PC-3 (cell line): ENCODE data around the gene IDH3G. TPM values are rescaled to one million over a fixed set of nuclear protein-coding genes. Genes with fewer than 3 reads are reported as not detected.
A peak's percentile ranks its signal among the peaks of the same experiment; 100 is the strongest.

Experiments used
- ATAC-seq: fragments of 200-7000 bp; cut with Tn5 transposase; 2 replicates; pipeline ENCODE4 v1.9.1; 2020; ENCODE audit warnings: mild to moderate bottlenecking, moderate library complexity
- BruUV-seq: library from RNA; stranded (reverse); fragments of 400-500 nt; replicated peaks from 2 replicates; lab custom pipeline; 2021; lab: Mats Ljungman, UMichigan
- CTCF ChIA-PET: fragments of 300-600 bp; sonication (Branson Sonifier 250); formaldehyde crosslinking; loops from one replicate; lab custom pipeline; 2022; ENCODE audit warnings: antibody characterized with exemption; lab: Charles Lee
- POLR2A ChIA-PET: fragments of 300-600 bp; sonication (Branson Sonifier 250); formaldehyde crosslinking; loops from one replicate; lab custom pipeline; 2022; ENCODE audit warnings: antibody characterized with exemption; ENCODE audit not compliant: unreplicated experiment; lab: Charles Lee
- DNase-seq: peaks from one replicate; pipeline ENCODE4 v3.0.0-alpha.2; 2015
- H2AFZ ChIP-seq: fragments of 300-600 bp; sonication (generic); 2 replicates; pipeline ENCODE4 v1.6.0; 2016; ENCODE audit warnings: antibody characterized with exemption, low read length
- H3F3A ChIP-seq: fragments of 300-600 bp; sonication (generic); one replicate; pipeline ENCODE4 v1.6.0; 2017; ENCODE audit warnings: antibody characterized with exemption, low read length, control low read depth, mild to moderate bottlenecking; ENCODE audit not compliant: unreplicated experiment
- H3K27ac ChIP-seq: fragments of 300-600 bp; sonication (generic); 2 replicates; pipeline ENCODE4 v1.5.1; 2016; ENCODE audit warnings: mild to moderate bottlenecking, low read length
- H3K27me3 ChIP-seq: fragments of 300-600 bp; sonication (generic); 2 replicates; pipeline ENCODE4 v1.6.1; 2016; ENCODE audit warnings: low read length, mixed read lengths
- H3K36me3 ChIP-seq: fragments of 300-600 bp; sonication (generic); 2 replicates; pipeline ENCODE4 v1.6.1; 2016; ENCODE audit warnings: low read depth, mixed run types, low read length, mixed read lengths
- H3K4me1 ChIP-seq: fragments of 300-600 bp; sonication (generic); 2 replicates; pipeline ENCODE4 v1.5.1; 2016; ENCODE audit warnings: low read length; ENCODE audit not compliant: insufficient read depth
- H3K4me2 ChIP-seq: fragments of 300-600 bp; sonication (generic); 2 replicates; pipeline ENCODE4 v1.6.0; 2016; ENCODE audit warnings: low read length
- H3K4me3 ChIP-seq: fragments of 300-600 bp; sonication (generic); 2 replicates; pipeline ENCODE4 v1.5.1; 2016; ENCODE audit warnings: mild to moderate bottlenecking, low read length, mixed read lengths
- H3K79me2 ChIP-seq: fragments of 300-600 bp; sonication (generic); 2 replicates; pipeline ENCODE4 v1.6.1; 2017; ENCODE audit warnings: low read length, mixed read lengths
- H3K9ac ChIP-seq: fragments of 300-600 bp; sonication (generic); 2 replicates; pipeline ENCODE4 v1.6.0; 2016; ENCODE audit warnings: mild to moderate bottlenecking, low read length
- H3K9me2 ChIP-seq: fragments of 300-600 bp; sonication (generic); replicated peaks from 2 replicates; pipeline ENCODE4 v1.6.1; 2016; ENCODE audit warnings: mixed run types, low read length, mixed read lengths
- H3K9me3 ChIP-seq: fragments of 300-600 bp; sonication (generic); 2 replicates; pipeline ENCODE4 v1.6.1; 2016; ENCODE audit warnings: low read length, mixed read lengths
- H4K20me1 ChIP-seq: fragments of 300-600 bp; sonication (generic); 2 replicates; pipeline ENCODE4 v1.6.1; 2016; ENCODE audit warnings: low read length, mixed read lengths
- EZH2 ChIP-seq: fragments of 300-600 bp; sonication (generic); IDR thresholded peaks from one replicate; pipeline ENCODE4 v1.6.1; 2017; ENCODE audit warnings: antibody characterized with exemption, mild to moderate bottlenecking, low read length; ENCODE audit not compliant: unreplicated experiment
- EZH2phosphoT487 ChIP-seq: fragments of 300-600 bp; sonication (generic); IDR thresholded peaks from 2 replicates; pipeline ENCODE4 v1.6.1; 2018; ENCODE audit warnings: mild to moderate bottlenecking, antibody characterized with exemption, low read length, borderline replicate concordance
- intact Hi-C: fragments of 100-400 bp; cut with micrococcal nuclease; formaldehyde crosslinking; loops from 2 replicates; pipeline ENCODE4 v1.9.0; 2023
- total RNA-seq: library from RNA; depleted of rRNA; stranded (reverse); fragments of >200 nt; gene quantifications from 2 replicates; pipeline ENCODE4 v1.2.3, GENCODE V29; 2014
- TF ChIP-seq, protein P1 (sequence below): fragments of 300-600 bp; sonication (generic); conservative IDR thresholded peaks from 2 replicates; pipeline ENCODE4 v1.5.1; 2017; ENCODE audit warnings: antibody characterized with exemption, low read depth, mild to moderate bottlenecking, low read length

Gene IDH3G
- total RNA-seq, 1 experiment from 2014 or later = 104 TPM

DNA sequence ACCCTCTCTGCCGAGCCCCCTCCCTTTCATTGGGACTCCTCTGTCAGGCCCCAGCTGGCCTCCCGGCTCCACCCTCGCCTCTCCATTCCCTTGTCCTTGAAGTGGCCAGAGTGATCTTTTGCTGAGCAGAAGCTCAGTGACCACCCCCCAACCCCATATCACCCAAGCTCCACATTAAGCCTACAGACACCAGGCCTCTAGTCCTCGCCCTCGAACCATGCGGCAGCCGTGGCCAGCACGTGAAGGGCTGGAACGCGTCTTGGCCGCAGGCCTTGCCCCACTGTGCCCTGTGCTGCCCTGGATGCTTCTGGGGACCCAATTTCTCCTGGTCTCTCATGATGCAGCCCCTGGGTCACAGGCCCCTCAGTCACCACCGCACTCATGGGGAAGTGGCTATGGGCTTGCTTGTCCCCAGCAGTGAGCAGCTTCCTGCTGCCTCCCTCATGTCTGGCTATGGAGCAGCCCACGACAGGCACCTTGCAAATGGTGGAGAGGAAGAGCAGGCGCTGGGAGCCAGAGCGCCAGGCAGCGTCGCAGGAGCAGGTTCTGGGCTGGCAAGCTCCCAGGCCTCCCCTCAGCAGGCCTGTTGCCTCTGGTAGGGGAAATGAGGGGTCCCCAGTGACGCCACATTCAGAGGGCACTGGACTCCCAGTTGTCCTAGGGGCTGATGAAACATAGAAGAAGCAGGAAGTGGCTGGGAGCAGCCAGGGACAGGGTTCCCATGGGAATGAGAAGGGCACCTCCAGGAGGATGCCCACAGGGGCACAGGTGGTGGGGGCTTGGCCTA, 14.1 kb downstream of the IDH3G start:
- Histone ChIP-seq H3K4me2 (no peak overlapping the region), H3K4me1 (no peaks in the 10 kb centered on the region), H2AFZ (no peak overlapping the region), H4K20me1 (no peaks in the 10 kb centered on the region), H3K27me3 (no peaks in the 10 kb centered on the region), H3K4me3 (no peak overlapping the region), H3F3A (no peaks in the 10 kb centered on the region), H3K27ac (no peak overlapping the region), H3K9ac (no peak overlapping the region), H3K9me2 (no peaks in the 10 kb centered on the region), H3K36me3 (no peaks in the 10 kb centered on the region), H3K79me2 (no peaks in the 10 kb centered on the region), H3K9me3 (no peaks in the 10 kb centered on the region)
- DNase-seq (no peak), ATAC-seq (peak; percentile 6; the same call in 1 of the 2 replicates)
- POLR2A ChIA-PET = no interaction called here
- TF ChIP-seq EZH2phosphoT487 (no peak), EZH2 (no peak)
- TF ChIP-seq, protein P1, sequence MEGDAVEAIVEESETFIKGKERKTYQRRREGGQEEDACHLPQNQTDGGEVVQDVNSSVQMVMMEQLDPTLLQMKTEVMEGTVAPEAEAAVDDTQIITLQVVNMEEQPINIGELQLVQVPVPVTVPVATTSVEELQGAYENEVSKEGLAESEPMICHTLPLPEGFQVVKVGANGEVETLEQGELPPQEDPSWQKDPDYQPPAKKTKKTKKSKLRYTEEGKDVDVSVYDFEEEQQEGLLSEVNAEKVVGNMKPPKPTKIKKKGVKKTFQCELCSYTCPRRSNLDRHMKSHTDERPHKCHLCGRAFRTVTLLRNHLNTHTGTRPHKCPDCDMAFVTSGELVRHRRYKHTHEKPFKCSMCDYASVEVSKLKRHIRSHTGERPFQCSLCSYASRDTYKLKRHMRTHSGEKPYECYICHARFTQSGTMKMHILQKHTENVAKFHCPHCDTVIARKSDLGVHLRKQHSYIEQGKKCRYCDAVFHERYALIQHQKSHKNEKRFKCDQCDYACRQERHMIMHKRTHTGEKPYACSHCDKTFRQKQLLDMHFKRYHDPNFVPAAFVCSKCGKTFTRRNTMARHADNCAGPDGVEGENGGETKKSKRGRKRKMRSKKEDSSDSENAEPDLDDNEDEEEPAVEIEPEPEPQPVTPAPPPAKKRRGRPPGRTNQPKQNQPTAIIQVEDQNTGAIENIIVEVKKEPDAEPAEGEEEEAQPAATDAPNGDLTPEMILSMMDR = no peak
- CTCF ChIA-PET = interaction anchor here (0.6 kb wide), 1 partner anchor 14 kb away, joined by 3 read pairs; the partner anchor contains the start of gene SSR4
- intact Hi-C loops = no loop called here
- BruUV-seq = no TSS peak

DNA sequence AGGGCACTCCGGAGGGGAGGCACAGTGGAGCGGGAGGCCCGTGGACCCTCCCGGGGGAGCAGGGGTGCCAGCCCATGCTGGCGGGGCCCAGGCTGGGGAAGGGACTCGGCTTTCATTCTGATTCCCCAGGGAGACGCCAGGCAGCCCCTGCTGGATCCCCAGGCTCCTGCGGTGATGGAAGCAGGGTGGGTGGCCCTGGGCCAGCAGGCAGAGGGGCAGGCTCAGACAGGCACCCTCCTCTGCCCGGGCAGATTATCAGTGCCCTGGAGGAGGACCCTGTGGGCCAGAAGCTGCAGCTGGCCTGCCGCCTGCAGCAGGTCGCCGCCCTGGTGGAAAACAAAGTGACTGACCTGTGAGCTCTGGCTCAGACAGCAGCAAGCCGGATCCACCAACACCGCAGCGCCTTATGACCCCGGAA, 15.5 kb downstream of the IDH3G start:
- Histone ChIP-seq H3K79me2 (no peaks in the 10 kb centered on the region), H3K4me2 (no peak overlapping the region), H3K36me3 (peaks cover 2% of the 10 kb centered on the region; the same call in 1 of the 2 replicates), H3K27ac (no peak overlapping the region), H4K20me1 (no peaks in the 10 kb centered on the region), H3K9ac (no peak overlapping the region), H2AFZ (no peak overlapping the region), H3K9me3 (no peaks in the 10 kb centered on the region), H3K4me1 (no peaks in the 10 kb centered on the region), H3K4me3 (no peak overlapping the region), H3F3A (no peaks in the 10 kb centered on the region), H3K27me3 (no peaks in the 10 kb centered on the region), H3K9me2 (no peaks in the 10 kb centered on the region)
- CTCF ChIA-PET = no interaction called here
- BruUV-seq = no TSS peak
- intact Hi-C loops = no loop called here
- DNase-seq (no peak), ATAC-seq (no peak)
- POLR2A ChIA-PET = interaction anchor here (0.6 kb wide), 1 partner anchor 136 kb away, joined by 3 read pairs; no protein-coding TSS in a partner anchor
- no peak for TF ChIP-seq EZH2phosphoT487
- TF ChIP-seq, protein P1 = peak; percentile 39

DNA sequence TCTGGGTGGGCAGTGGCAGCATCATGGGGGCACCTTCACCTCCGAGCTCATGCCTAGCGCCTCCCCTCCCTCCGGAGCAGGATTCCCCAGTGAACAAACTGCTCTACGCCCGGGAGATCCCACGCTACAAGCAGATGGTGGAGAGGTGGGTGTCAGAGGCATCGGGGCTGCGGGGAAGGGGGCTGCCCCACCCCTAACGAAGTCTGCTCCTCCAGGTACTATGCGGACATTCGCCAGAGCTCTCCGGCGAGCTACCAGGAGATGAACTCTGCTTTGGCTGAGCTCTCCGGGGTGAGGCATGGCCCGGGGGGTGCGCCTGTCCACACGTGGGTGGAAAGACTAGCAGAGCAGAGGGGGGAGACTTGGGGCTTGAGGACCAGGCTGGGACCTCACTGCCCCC, 16.0 kb downstream of the IDH3G start:
- no peak for DNase-seq
- intact Hi-C loops = no loop called here
- H3K79me2 ChIP-seq = no peaks in the 10 kb centered on the region
- H3K27ac ChIP-seq = no peak overlapping the region
- H3K4me2 ChIP-seq = no peak overlapping the region
- H3K27me3 ChIP-seq = no peaks in the 10 kb centered on the region
- H3K9me2 ChIP-seq = no peaks in the 10 kb centered on the region
- no peaks in the 10 kb centered on the region for H3K9me3 ChIP-seq
- H3K4me3 ChIP-seq = no peak overlapping the region
- POLR2A ChIA-PET = interaction anchor here (0.6 kb wide), 1 partner anchor 137 kb away, joined by 3 read pairs; no protein-coding TSS in a partner anchor
- no TSS peak for BruUV-seq
- no peaks in the 10 kb centered on the region for H4K20me1 ChIP-seq
- CTCF ChIA-PET = no interaction called here
- no peaks in the 10 kb centered on the region for H3K4me1 ChIP-seq
- H3K9ac ChIP-seq = no peak overlapping the region
- no peaks in the 10 kb centered on the region for H3F3A ChIP-seq
- no peak for TF ChIP-seq EZH2phosphoT487
- TF ChIP-seq EZH2 = no peak
- TF ChIP-seq, protein P1 = no peak
- ATAC-seq = no peak
- H3K36me3 ChIP-seq = peaks cover 2% of the 10 kb centered on the region; the same call in 1 of the 2 replicates
- no peak overlapping the region for H2AFZ ChIP-seq
